GM23338 (cell line): ENCODE data around the gene OMD.

Source experiments
- EZH2 ChIP-seq: fragments of 200-600 bp; sonication (generic); IDR thresholded peaks from one replicate; pipeline ENCODE4 v1.8.0; 2017; ENCODE audit warnings: antibody characterized with exemption, mild to moderate bottlenecking, low read depth; ENCODE audit not compliant: unreplicated experiment
- JUNB ChIP-seq: IDR thresholded peaks from one replicate; pipeline ENCODE4 v1.6.1; 2016; ENCODE audit warnings: antibody characterized with exemption; ENCODE audit not compliant: unreplicated experiment
- POLR2AphosphoS5 ChIP-seq: IDR thresholded peaks from 2 replicates; pipeline ENCODE4 v1.6.1; 2016; ENCODE audit warnings: antibody characterized with exemption, low read depth
- TF ChIP-seq, protein P1 (sequence below), 2 experiments: fragments of 200-600 bp in 1 of 2; sonication (generic) in 1 of 2; conservative IDR thresholded peaks; 2 replicates each; pipeline versions ENCODE4 v1.5.1 to v1.6.1; 2016 to 2017; ENCODE audit warnings: antibody characterized with exemption in 2 of 2, low read depth in 2 of 2, mild to moderate bottlenecking in 2 of 2, moderate library complexity in 1 of 2

DNA sequence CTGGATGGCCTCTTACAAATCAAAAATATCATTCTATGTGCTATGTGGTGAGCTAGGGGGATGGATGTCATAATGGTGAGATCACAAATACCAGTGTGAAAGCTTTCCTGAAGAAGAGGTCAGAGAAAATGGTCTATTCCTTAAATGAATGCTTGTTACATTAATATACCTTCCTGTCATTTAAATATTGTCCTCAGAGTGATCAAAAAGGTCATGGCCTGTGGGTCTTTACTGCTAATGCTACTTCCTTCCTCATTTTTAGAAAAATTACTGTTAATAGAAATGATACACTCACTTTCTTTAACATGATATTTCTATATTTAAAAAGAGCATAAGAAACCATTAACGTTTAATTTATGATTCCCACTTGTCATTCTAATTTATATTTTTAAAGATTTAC is 9.7 kb downstream of the OMD start:
- TF ChIP-seq, protein P1, sequence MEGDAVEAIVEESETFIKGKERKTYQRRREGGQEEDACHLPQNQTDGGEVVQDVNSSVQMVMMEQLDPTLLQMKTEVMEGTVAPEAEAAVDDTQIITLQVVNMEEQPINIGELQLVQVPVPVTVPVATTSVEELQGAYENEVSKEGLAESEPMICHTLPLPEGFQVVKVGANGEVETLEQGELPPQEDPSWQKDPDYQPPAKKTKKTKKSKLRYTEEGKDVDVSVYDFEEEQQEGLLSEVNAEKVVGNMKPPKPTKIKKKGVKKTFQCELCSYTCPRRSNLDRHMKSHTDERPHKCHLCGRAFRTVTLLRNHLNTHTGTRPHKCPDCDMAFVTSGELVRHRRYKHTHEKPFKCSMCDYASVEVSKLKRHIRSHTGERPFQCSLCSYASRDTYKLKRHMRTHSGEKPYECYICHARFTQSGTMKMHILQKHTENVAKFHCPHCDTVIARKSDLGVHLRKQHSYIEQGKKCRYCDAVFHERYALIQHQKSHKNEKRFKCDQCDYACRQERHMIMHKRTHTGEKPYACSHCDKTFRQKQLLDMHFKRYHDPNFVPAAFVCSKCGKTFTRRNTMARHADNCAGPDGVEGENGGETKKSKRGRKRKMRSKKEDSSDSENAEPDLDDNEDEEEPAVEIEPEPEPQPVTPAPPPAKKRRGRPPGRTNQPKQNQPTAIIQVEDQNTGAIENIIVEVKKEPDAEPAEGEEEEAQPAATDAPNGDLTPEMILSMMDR (conservative IDR thresholded peaks at IDR 0.05; ENCODE audit: low read depth in 2 of 2): no peak
- TF ChIP-seq POLR2AphosphoS5 (no peak), EZH2 (no peak), JUNB (no peak)
